HG03457 (cell line): Measurements from ENCODE around the gene TCHH.
"Not testable (repeated sequence)": the region's sequence is repeated elsewhere in the genome, so short reads cannot be mapped to it uniquely, and the experiment has no call there.

Source experiments
- ATAC-seq: cut with Tn5 transposase; IDR thresholded peaks from one replicate; pipeline ENCODE4 v1.9.1; 2021; ENCODE audit warnings: moderate number of reproducible peaks; ENCODE audit not compliant: unreplicated experiment

Gene TCHH, protein sequence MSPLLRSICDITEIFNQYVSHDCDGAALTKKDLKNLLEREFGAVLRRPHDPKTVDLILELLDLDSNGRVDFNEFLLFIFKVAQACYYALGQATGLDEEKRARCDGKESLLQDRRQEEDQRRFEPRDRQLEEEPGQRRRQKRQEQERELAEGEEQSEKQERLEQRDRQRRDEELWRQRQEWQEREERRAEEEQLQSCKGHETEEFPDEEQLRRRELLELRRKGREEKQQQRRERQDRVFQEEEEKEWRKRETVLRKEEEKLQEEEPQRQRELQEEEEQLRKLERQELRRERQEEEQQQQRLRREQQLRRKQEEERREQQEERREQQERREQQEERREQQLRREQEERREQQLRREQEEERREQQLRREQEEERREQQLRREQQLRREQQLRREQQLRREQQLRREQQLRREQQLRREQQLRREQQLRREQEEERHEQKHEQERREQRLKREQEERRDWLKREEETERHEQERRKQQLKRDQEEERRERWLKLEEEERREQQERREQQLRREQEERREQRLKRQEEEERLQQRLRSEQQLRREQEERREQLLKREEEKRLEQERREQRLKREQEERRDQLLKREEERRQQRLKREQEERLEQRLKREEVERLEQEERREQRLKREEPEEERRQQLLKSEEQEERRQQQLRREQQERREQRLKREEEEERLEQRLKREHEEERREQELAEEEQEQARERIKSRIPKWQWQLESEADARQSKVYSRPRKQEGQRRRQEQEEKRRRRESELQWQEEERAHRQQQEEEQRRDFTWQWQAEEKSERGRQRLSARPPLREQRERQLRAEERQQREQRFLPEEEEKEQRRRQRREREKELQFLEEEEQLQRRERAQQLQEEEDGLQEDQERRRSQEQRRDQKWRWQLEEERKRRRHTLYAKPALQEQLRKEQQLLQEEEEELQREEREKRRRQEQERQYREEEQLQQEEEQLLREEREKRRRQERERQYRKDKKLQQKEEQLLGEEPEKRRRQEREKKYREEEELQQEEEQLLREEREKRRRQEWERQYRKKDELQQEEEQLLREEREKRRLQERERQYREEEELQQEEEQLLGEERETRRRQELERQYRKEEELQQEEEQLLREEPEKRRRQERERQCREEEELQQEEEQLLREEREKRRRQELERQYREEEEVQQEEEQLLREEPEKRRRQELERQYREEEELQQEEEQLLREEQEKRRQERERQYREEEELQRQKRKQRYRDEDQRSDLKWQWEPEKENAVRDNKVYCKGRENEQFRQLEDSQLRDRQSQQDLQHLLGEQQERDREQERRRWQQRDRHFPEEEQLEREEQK (N-terminal part only)

GRCh38 chr1:152115344-152115743 lies at the start of gene TCHH:
TSS of gene TCHH (minus strand) at chr1:152115444. CDS start at chr1:152114080, 1,364 bp downstream.
- no peak for ATAC-seq

- no peak for ATAC-seq
Measured at GRCh38 chr1:152164517-152165136, 49.4 kb upstream of the TCHH start.

GRCh38 chr1:152162792-152163463 lies 47.7 kb upstream of the TCHH start:
- no peak for ATAC-seq

- no peak for ATAC-seq
Measured at GRCh38 chr1:152160576-152160975, 45.3 kb upstream of the TCHH start.

DNA sequence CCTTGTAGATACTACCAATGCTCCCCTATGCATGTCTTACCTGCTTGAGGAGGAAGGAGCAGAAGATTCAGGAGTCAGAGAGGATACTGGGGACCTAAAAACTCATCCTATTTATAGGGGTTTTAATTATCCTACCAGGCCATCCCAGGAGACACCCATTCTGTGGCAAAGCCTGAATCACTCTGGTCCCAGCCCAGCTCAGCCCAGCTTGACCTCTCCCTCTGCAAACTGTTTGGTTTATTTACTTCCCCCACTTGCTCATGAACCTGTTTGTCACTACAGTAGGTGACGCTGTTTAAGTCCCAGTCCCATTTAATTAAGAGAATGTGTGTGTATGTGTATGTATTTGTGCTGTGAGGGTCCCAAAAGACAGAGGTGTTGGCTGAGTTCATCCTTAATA lies 43.9 kb upstream of the TCHH start, which contains the start of gene RPTN:
RPTN (minus strand) TSS at position 85 of the 400 bp plus-strand sequence. CDS start 1,339 bp downstream, outside the sequence.
- no peak for ATAC-seq

DNA sequence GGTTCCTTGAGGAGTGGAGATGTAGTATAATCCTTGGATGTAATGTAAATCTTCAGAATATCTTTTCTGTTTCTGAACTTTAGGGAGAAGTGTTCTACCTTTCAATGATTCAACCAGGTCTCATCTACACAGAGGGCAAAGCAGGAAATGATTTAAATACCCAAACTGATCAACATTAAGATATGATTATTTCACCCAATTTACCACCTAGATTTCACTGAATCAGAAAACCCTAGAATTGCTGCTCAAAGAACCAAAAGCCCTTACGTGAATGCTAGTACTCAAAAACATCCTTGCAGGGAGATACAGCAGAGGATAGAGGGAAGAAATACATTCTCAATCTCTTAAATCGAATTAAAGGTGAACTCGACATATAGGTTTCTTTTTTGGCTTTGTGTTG lies 38.8 kb upstream of the TCHH start:
- ATAC-seq, result no peak

DNA sequence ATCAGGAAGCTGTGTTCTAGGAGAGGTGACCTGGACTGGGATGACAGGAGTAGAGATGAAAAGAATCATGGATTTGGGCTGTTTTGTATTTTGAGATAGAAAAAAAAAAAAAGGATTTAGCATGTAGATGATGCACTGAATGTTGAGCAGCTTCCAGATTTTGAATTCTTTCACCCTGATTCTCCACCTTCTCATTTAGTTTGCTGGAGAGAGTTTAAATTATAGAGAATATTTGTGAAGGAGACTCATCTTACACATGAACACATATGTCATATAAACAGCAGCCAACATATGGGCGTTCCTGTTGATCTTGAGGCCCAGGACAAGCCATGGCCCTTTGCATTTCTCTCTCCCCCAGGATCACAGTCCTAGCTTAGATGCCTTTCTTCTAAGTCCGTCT lies 36.4 kb upstream of the TCHH start:
- ATAC-seq, result no peak

DNA sequence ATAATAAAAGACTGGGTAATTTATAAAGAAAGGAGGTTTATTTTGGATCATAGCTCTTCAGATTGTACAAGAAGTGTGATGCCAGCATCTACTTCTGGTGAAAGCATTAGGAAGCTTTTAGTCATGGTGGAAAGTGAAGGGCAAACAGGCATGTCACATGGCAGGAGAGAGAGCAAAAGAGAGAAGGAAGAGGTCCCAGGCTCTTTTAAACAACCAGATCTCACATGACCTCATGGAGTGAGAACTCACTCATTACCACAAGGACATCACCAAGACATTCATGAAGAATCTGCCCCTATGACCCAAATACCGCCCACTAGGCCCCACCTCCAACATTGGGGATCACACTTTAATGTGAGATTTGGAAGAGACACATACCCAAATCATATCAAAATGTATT lies 33.7 kb upstream of the TCHH start:
- no peak for ATAC-seq

- ATAC-seq, result no peak
Measured at GRCh38 chr1:152148051-152148450, 32.8 kb upstream of the TCHH start.

DNA sequence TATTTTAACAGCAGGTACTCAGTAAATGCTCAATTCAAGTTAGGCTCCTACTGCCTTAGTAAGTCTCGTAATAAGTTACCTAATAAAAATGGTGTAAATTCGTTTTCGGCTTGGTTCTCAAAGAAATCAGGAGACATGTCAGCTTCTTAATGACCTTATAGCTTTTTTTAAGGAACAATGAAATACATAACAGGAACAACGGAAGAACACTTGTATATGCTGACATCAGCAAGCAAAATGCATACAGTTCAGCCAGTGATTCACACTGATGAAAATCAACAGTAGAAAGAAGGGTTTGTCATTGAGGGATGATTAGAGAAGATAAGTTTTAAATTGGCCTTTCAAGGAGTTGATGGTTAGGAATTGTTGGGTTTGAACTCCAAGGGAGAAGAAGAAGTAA lies 30.5 kb upstream of the TCHH start:
- ATAC-seq, result no peak

- not testable (repeated sequence) for ATAC-seq
Measured at GRCh38 chr1:152144674-152145183, 29.5 kb upstream of the TCHH start.

DNA sequence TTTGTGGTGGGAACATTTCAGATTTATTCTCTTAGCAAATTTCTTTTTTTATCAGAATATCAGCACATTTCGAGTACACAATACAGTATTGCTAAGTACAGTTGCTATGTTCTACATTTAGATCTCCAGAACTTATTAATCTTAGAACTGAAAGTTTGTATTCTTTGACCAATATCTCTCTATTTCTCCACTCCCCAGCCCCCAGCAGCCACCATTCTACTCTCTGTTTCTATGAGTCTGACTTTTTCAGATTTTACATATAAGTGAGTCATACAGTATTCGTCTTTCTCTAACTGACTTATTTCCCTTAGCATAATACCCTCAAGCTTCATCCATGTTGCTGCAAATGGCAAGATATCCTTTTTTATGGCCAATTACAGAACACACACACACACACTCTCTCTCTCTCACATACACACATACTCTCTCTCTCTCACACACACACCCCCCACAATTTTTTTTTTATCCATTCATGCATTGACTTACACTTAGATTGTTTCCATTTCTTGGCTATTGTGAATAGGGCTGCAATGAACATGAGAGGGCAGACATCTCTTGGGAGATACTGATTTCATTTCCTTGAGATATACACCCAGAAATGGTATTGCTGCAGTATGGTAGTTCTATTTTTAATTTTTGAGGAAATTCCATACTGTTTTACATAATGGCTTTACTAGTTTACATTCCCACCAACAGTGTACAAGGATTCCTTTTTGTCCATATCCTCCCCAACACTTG lies 28.1 kb upstream of the TCHH start:
- ATAC-seq, result no peak

- no peak for ATAC-seq
Measured at GRCh38 chr1:152141971-152142584, 26.8 kb upstream of the TCHH start.

DNA sequence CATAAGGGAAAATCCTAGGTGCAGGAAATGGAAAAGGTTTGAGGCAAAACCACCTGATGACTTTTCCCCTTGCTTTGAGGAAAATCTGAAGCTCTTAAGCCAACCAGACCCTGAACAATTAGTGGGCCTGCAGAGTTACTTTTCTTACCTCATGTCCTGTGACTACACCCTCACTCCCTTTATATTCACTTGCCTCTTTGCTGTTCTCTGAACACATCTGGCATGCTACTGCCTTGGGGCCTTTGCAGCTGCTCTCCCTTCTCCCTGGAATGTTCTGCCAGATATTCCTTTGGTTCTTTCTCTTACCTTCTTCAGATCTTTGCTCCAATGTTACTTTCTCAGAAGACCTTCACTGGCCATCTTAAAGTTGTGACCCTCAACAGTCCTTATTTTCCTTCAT lies 22.0 kb upstream of the TCHH start:
- ATAC-seq, result no peak

GRCh38 chr1:152130186-152130585 lies 14.9 kb upstream of the TCHH start:
- no peak for ATAC-seq

GRCh38 chr1:152127673-152128072 lies 12.4 kb upstream of the TCHH start:
- ATAC-seq, result no peak

DNA sequence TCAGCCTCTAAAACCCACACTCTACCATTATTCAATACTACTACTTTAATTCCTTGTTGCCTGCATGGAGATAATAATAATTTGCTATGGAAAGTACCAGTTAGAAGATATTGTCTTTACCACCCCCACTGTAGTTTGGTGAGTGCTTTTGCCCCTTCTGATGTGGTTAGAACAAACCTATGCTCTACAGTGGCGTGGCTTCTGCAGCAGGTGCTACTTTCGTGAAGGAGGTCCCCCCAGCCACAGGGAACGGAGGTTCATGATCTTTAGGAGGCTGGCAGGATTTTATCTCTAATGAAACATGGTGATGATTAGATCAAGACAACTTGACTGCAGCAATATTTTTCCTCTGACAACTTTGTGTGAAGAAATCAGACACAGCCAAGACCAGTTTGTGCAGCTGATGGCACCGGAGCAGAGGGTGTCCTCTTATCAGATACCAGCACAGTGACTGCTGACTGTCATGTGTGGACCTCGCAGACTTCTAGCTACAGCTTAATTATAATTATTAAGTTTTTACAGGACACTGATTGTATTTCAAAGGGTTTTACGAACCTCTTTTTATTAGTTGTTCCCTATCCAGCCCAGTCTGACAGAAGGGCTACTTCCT lies 10.7 kb upstream of the TCHH start:
- ATAC-seq, result no peak

DNA sequence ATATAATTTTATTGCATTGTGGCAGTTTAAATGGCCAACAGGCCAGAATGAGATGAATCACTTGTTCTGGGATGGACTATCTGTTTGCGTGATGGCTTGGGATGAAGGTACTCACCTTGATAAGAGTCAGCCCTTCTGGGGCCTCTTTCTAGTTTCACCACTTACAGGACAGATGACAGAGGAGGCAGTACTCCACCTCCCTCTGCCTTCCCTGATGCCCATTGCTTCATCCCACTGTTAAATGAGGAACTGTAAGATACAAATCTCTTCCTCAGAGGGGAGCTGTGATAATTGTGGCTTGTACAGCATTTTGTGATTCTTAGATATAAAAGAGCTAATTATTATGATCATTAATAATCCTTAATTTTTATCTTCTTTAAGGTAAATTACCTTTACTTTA lies 3.7 kb upstream of the TCHH start:
- ATAC-seq, result no peak
